OCI-M2 (cell line): ENCODE data around the gene METTL26.
"Not testable (repeated sequence)": the region's sequence is repeated elsewhere in the genome, so short reads cannot be mapped to it uniquely, and the experiment has no call there.

Source experiments
- DNase-seq: peaks from one replicate; lab custom pipeline; 2025; ENCODE audit not compliant: unreplicated experiment; lab: John Stamatoyannopoulos, UW

The METTL26 gene

DNA sequence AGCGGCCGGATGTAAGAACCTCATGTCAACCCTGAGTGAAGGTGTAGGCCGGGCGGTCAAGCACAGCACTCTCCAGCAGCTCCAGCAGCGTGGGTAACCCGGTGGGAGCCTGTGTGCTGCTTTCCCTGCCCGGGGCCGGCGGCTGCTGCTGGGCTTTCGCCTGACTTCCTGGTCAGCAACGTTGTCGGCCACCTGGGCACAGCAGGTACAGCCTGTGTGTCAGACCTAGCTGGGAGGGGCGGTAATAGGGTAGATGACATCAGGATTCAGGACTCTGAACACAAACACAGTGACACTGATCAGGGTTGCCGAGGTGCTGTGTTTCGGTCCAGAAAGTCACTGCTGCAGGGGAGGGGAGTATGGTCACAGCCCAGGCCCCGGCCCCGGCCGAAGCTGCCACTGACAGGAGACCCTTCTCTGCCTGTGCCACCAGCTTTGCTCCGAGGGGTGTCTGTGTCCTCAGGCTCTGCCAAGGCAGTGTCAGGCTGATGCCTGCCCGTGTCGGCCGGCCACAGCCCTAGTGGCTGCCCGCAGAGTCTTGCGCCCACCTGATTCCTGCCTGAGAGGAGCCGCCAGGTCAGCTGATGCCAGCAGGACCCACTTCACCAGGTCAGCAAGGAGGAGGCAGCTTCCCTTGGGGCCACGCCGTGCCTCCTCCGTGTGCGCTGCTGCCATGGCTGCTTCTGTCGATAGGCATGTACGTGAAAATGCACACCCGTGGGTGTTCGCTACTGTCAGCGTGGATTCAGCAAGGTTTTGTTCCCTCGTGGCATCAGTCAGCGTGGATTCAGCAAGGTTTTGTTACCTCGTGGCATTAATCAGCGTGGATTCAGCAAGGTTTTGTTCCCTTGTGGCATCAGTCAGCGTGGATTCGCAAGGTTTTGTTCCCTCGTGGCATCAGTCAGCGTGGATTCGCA lies 37.0 kb downstream of the METTL26 start:
- DNase-seq: no peak

DNA sequence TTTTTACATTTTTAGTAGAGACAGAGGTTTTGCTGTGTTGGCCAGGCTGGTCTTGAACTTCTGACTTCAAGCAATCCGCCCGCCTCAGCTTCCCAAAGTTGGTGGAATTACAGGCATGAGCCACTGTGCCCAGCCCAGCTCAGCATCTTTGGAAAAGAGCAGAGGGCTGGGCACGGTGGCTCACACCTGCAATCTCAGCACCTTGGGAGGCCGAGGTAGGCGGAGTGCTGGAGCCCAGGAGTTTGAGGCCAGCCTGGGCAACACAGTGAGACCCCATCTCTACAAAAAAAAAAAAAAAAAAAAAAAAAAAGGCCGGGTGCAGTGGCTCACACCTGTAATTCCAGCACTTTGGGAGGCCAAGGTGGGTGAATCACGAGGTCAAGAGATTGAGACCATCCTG lies 38.5 kb downstream of the METTL26 start:
- DNase-seq: not testable (repeated sequence)

DNA sequence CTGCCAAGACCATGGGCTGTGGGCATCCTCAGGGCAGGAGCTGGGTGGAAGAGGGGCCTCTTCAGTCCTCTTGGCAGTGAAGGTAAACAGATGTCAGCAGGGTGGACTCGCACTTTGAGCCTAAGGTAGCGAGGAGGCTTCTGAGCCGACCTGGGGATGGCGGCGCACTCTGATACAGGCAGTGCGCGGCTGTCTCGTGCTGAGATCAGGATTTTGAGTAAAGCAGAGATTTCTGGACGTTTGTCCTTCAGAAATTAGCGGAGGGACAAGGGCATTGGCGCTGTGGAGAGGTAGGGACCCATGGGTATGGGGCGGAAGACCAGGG lies 39.4 kb downstream of the METTL26 start:
- no peak for DNase-seq

DNA sequence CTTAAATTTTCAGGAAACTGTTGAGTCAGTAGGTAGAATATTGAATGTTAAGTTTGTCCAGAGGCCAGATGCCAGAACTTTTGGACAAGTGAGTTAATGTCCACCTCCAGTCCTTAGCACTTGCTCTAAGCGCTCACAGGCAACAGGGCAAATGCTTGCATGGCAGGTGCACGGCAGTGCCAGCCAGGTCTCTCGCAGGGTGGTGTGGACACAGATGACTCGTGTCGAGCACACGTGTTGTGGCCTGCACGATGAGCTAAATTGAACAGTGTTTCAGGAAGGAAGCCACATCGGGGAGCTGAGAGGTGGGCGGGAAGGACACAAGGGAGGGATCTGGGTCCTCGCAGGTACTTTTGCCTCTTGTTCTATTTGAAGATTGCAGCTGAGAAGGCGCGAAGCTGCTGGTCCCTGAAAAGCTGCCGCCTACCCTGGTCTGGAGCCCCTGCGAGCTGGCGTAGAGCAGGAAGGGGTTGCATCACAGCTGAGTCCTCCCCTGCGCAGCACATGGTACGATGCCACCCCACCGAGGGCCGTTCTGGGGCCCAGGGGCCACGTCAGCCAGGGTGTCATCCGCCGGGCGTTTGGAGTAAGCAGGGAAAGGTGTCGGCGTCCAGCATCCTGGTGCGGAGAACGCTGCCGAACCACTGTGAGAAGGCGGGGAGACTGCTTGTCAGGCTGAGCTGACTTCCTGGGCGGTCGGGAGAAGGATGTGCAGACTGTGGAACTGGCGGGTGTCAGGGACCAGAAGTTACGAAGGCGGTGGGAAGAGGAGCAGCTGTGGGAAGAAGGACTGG lies 40.0 kb downstream of the METTL26 start:
- no peak for DNase-seq

DNA sequence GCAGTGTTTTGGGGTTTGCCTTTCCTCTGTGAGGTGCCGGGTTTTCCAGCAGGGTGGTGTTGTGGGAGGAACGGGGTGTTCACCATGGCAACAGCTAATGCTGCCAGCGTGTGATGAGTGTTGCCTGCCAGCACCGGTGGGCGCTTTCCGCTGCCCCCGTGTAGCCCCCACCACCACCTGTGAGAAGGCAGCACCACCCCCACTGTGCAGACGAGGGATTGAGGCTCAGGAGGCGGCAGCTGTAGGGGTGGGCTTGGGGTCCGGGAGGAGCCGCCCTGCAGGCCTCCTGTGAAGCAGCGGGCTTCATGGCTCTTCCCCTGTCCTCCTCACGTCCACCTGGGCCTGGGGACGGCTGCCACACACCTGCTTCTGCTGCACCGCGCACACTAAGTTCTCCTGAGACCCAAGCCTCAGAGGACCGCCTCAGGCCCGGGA lies 41.0 kb downstream of the METTL26 start:
- no peak for DNase-seq

DNA sequence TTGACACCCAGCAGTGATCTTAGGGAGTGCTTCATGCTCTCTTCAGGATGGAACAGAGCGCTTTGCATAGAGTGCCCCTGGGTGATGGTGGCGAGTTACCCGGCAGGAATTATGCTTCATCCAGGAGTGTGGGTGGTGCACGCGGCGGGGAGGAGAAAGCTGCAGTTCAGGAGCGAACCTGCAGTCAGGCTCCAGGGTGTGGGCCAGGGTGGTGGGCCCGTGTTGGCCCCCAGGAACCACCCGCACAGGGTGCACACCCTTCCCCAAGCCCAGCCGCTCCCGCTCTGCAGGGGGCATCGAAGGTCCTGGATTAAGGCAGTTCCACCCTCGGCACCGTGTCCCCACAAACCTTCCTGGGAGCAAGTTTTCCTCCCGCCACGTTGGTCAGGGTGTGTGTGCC lies 42.3 kb downstream of the METTL26 start:
- DNase-seq: no peak

DNA sequence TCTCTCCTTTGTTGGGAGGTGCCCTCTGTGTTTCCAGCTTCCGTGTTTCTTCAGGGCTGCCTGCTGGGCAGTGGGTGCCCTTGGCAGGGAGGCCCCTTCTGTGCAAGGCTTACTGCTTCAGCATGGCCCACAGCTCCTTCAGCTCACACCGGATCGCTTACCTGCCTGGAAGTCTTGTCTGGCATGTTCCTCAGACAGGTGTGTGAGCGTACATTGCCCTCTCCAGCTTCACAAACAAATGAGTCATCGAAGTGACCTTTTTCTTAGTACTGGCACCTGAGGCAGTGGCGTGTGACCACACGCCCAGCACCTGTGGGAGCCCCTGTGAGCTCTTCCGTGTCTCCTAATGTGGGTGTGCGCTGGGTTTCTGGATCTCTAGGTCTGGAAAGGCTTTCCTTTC lies 42.7 kb downstream of the METTL26 start:
- no peak for DNase-seq

DNA sequence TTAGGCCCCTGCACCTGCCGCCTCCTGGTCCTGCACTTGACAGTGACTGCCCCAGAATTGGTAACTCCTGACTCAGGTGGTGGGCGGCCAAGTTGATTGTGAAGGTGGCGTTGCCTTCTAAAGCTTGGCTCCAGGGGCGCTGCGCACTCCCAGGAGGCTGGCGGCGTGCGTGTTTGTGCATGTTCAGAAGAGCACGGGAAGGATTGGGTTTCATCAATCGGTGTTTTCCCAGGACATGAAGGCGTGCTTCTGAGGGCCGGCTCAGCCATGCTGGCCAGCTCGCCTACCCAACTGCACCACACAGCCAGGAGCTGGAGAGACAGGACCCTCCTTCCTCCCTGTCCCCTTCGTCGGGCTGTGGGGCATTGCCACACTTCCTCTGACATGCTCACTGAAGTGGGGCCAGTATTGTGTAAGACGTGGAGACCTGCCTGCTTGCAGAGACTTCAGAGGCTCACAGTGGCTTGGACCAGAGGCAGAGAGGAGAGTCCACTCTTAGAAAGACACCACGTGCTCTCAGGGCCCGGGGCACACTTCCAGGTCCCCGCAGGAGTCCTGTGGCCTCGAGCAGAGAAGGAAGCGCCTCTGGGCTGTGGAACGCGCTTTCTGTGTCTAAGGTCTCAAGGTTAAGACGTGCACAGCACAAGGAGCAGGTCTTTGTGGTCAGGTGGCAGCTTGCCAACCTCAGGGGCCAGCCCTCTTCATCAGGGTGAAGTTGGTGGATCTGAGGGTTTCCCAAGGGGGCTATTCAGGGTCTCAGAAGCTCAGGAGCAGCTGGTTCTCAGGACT lies 43.4 kb downstream of the METTL26 start:
- DNase-seq: no peak

DNA sequence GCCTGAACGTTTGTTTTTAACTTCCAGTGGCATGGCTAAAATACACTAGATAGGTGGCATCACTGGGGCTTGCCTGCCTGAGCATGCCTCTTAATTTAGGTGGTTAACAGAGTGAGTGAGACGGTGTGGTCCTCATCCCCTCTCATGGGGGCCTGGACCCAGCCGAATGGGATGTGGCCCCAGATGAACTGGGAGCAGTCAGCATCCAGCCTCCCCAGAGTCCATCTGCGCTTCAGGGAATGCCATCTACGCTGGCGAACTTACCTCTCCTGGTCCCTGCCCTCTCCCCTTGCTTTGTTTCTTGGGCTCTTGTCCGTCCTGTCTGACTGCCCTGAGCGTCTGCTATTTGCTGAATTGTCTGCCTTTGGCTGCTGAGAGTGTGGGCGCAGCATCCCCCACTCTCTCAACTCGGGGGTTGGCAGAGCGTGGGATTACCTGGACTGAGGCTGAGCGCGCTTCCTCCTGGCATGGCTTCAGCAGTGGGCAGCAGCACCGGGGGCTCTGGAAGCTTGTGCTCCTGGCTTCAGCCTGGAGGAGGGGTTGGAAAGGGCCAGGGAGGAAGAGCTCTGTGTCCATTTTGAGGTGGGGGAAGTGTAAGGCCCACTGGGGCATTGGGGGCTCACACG lies 44.1 kb downstream of the METTL26 start:
- DNase-seq: no peak

DNA sequence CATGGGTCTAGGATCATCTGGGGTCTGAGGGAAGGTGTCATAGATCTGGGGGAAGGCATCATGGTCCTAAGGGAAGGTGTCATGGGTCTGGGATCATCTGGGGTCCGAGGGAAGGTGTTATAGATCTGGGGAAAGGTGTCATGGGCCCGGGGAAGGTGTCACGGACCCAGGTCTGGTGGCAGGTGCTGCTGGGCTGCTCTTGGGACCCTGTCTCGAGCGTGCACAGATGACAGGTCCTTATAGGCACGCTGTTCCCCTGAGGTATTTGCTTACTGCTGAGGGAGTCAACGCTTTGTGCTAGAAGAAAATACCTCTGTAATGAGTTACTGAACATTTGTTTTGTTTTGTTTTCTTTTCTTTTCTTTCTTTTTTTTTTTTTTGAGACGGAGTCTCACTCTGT lies 44.9 kb downstream of the METTL26 start:
- no peak for DNase-seq

DNA sequence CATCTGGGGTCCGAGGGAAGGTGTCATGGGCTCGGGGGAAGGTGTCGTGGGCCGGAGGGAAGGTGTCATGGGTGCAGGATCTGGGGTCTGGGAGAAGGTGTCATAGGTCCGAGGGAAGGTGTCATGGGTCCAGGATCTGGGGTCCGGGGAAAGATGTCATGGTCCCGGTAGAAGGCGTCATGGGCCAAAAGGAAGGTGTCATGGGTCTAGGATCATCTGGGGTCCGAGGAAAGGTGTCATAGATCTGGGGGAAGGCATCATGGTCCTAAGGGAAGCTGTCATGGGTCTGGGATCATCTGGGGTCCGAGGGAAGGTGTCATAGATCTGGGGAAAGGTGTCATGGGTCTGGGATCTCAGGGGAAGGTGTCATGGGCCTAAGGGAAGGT lies 45.3 kb downstream of the METTL26 start:
- no peak for DNase-seq

DNA sequence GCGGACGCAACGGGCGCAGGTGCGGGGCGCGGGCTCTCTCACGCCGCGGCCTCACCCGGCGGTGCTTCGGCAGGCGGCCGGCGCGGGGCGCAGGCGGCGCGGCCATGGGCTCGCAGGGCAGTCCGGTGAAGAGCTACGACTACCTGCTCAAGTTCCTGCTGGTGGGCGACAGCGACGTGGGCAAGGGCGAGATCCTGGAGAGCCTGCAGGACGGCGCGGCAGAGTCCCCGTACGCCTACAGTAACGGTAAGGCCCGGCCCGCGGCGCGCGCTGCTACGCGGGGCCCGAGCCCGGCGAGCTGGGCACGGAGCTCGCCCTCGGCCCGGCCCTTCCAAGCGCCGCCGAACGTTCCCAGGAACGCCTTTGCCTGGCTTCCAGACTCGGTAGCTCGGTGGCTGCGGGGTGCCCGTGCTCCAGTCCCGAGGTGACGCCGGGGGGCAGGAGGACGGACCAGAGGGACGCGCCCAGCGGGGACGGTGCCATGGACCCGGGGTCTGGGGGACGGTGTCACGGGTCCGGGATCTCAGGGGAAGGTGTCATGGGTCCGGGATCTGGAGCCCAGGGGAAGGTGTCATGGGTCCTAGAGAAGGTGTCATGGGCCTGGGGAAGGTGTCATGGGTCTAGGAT lies 45.8 kb downstream of the METTL26 start:
- DNase-seq: no peak

DNA sequence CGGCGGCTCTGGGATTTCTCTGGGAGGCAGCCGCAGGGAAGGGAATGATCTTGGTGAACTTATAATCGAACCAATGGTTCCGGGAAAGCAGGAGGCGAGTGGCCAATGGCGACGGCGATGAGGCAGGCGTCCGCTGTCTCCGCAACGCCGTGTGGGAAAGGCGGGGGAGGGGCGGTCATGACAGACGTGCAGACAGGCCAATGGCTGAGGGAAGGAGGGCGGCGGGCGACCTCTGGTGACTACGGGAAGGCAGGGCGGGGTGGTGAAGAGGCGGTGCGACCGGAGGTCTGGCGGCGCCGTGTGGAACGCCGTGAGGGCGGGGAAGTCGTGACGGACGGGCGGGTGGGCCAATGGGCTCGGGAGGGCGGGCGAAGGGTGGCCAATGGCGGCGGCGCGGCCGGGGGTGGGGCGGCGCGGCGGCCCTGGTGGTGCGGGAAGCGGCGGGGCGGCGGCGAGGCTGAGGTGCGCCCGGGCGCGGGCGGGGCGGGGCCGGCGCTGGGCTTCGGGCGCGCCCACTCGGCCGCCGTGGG lies 46.4 kb downstream of the METTL26 start, which contains the start of gene RAB40C:
Gene RAB40C (plus strand): TSS at position 409 of the 530 bp plus-strand sequence. CDS start 226 bp downstream, outside the sequence.
- peak; percentile 54 for DNase-seq

DNA sequence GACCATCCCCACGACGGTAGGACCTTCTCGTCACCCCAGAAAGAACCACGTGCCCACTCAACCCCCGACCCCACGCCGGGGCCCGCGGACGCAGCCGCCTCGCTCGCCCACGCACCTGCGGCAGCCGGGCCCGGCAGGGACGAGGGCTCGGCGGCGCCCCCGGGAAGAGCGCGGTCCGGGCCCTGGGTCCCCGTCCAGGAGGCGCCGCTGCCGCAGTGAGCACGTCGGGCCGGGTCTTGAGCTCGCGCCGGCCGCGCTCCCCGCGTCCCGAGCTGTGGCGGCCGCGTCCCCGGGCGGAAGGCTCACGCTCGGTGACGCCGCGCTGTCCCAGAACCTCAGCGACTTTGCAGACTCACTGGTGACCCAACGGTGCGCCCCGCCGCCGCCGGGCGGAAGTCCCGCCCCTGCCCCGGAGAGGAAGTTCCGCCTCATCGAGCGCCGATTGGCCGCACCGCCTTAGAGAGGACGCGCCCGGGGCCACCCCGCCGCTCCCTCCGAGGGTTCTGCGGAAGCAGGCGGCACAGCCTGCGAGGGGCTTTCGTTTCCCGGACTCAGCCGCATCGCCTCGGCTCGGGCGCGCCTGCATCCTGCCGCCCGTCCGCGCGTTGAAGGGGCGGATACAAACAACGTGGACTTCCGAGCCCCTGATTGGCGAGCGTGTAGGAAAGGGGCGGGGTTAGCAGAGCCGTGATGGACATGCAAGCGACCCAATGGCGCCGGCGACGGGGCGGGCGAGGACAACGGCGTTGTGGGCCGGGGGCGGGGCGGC lies 47.0 kb downstream of the METTL26 start:
- DNase-seq: no peak

DNA sequence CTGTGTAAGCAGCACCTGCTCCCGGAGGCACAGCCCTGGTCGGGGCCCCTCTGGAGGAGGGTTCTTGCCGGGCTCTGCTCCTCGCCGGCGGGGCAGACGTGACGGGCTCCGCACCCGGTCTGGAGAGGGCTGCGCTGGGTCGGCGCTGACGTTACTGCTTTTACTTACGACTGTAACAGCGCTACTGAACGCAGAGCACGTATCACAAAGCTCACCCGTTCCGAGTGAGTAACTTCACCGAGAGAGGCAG lies 47.5 kb downstream of the METTL26 start:
- DNase-seq: no peak

DNA sequence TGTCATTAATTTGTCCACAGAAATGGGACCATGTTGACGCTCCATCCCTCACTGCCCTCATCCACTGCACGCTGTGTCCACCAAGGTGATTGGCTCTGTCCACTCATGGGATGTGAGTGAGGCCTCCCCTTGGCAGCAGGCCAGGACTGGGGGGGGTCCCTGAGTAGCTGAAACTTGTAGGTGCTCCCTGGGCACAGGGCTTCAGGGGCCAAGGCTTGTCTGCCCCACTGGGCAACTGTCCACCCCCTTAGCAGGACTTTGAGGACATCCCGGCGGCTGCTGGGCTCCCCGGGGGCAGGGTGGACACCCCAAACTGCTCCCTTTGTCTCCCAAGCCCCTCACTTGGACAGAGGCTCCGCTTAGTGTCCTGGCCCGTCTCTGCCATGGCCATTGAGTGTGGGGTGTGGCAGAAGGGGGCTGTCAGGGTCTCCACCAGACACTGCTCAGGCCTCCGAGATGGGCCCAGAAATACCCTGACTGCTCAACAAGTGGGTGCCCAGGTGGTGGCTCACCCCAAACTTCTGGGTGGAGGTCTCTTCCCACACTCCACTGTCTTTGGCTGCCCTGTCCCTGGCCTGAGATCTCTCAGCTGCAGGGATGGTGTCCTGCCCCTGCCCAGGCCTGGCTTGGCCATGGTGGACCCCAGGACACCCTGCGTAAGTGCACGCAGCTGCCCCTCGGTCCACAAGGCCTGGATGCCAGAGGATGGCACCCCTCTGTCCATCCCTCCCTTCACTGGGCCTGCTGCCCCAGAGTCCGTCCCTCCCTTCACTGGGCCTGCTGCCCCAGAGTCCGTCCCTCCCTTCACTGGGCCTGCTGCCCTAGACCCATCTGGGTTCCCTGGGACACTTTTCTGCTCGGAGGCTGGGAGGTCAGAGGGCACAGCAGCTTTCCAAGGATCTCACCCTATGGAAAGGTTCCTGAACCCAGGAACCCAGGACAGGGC lies 49.2 kb downstream of the METTL26 start:
- DNase-seq: no peak

DNA sequence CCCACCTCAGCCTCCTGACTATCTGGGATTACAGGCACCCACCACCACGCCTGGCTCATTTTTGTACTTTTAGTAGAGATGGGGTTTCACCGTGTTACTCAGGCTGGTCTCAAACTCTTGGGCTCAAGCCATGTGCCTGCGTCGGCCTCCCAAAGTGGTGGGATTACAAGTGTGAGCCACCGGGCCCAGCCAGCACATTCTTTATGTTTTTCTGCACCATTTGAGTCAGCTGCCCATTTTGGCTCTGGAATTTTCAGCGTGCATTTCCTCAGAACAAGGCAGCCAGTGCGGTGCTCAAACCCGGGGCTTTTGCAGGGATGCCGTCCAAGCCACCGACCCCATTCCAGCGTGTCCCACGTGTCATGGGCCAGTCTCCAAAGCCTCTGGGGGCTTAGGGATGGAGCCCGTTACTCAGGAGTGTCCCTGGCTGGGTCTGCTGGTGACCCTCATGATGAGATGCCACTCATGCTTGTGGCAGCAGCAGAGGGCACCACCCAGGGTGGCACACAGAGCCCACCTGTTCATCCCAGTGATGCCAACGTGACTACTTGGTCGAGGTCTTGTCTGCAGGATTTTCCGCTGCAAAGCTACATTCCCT lies 50.0 kb downstream of the METTL26 start:
- DNase-seq: no peak

DNA sequence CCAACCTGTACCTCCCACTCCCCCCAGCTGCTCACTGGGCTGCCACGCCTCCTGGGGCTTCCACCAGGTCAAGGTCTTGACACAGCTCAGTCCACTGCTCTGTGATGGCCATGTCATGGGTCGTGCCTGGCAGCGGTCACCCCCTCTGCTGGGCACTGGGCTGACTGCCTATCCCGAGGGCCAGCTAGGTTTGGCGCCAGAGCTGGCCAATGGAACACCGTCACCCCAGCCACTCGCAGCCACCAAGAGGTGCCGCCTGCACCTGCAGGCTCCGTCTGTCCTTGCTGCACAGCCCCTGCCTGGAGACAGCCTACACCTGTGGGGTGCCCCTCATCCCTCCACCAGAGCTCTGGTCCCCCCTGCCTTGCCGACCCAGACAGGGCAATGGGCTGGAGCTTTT lies 50.8 kb downstream of the METTL26 start:
- no peak for DNase-seq
